K562 (cell line): ENCODE results near the gene UMAD1. TPM values are rescaled to one million over a fixed set of nuclear protein-coding genes. Genes with fewer than 3 reads are reported as not detected.

ENCODE experiments used
- ATAC-seq: fragments of 200-7000 bp; cut with Tn5 transposase; 3 replicates; pipeline ENCODE4 v1.9.1; 2020; ENCODE audit warnings: moderate library complexity
- BruUV-seq: library from RNA; stranded (reverse); fragments of 400-500 nt; replicated peaks from 2 replicates; lab custom pipeline; 2021; lab: Mats Ljungman, UMichigan
- CTCF ChIA-PET: fragments of 300-600 bp; formaldehyde crosslinking; extraction: SDS; loops from one replicate; lab custom pipeline; 2021; ENCODE audit warnings: low intra/inter-chr PET ratio; lab: Yijun Ruan, JAX
- POLR2A ChIA-PET: fragments of 300-600, 350-650 bp; sonication (Branson Sonifier 250); formaldehyde crosslinking; extraction: SDS; loops from one replicate; lab custom pipeline; 2021; ENCODE audit warnings: antibody characterized with exemption, inconsistent platforms; lab: Yijun Ruan, JAX
- DNase-seq, 4 experiments: peaks; one replicate each; pipeline versions ENCODE4 v3.0.0 to v3.0.0-alpha.2; 2011 to 2018; ENCODE audit warnings: low spot score in 3 of 4, mixed read lengths in 3 of 4; ENCODE audit errors: extremely low read depth in 1 of 4
- FAIRE-seq: peaks from 2 replicates; lab custom pipeline; 2011; peaks lifted over from hg19 to GRCh38; lab: Jason Lieb, UNC
- H2AFZ ChIP-seq: 2 replicates; pipeline ENCODE4 v1.6.0; 2011; ENCODE audit warnings: low read depth, low read length, control low read depth, inconsistent platforms
- H3K27ac ChIP-seq: fragments of 200-600 bp; 3 replicates; pipeline ENCODE4 v1.8.0; 2011; ENCODE audit warnings: low read depth, mild to moderate bottlenecking, control low read depth, inconsistent platforms, low read length, moderate library complexity, mixed read lengths; ENCODE audit errors: extremely low read depth
- H3K27me3 ChIP-seq, 2 experiments: fragments of 300-600 bp in 1 of 2; 2 replicates in 1 of 2; 3 replicates in 1 of 2; pipeline versions ENCODE4 v1.6.0 to v1.8.0; 2011; ENCODE audit warnings: inconsistent platforms in 2 of 2, low read length in 2 of 2, mild to moderate bottlenecking in 1 of 2, mixed read lengths in 1 of 2, moderate library complexity in 1 of 2; ENCODE audit not compliant: control insufficient read depth in 2 of 2, insufficient read depth in 2 of 2
- H3K36me3 ChIP-seq: fragments of 300-600 bp; 3 replicates; pipeline ENCODE4 v1.8.0; 2011; ENCODE audit warnings: mild to moderate bottlenecking, low read length, inconsistent platforms; ENCODE audit not compliant: control insufficient read depth, insufficient read depth
- H3K4me1 ChIP-seq, 2 experiments: fragments of 200-600 bp in 1 of 2; replicated peaks in 1 of 2; 2 replicates in 1 of 2; 3 replicates in 1 of 2; pipeline versions ENCODE4 v1.5.1 to v1.8.0; 2011; ENCODE audit warnings: inconsistent platforms in 2 of 2, low read length in 2 of 2, mild to moderate bottlenecking in 1 of 2, mixed read lengths in 1 of 2, moderate library complexity in 1 of 2; ENCODE audit not compliant: control insufficient read depth in 2 of 2, insufficient read depth in 2 of 2
- H3K4me2 ChIP-seq: 2 replicates; pipeline ENCODE4 v1.6.1; 2011; ENCODE audit warnings: low read length, control low read depth, inconsistent platforms, mixed read lengths; ENCODE audit not compliant: insufficient read depth
- H3K4me3 ChIP-seq: fragments of 200-600 bp; sonication (generic), shearing (Covaris generic); 2 replicates; pipeline ENCODE4 v1.5.1; 2016; ENCODE audit warnings: control low read depth, inconsistent platforms
- H3K79me2 ChIP-seq: fragments of 200-600 bp; 3 replicates; pipeline ENCODE4 v1.8.0; 2011; ENCODE audit warnings: low read length, inconsistent platforms; ENCODE audit not compliant: control insufficient read depth, insufficient read depth
- H3K9ac ChIP-seq, 2 experiments: 2 replicates each; pipeline versions ENCODE4 v1.6.0 to v1.6.1; 2011; ENCODE audit warnings: low read depth in 2 of 2, low read length in 2 of 2, control low read depth in 1 of 2, inconsistent platforms in 1 of 2, mild to moderate bottlenecking in 1 of 2, mixed read lengths in 1 of 2; ENCODE audit not compliant: insufficient read depth in 1 of 2
- H3K9me1 ChIP-seq: one replicate; pipeline ENCODE4 v1.6.0; 2011; ENCODE audit warnings: inconsistent platforms, mild to moderate bottlenecking, low read length, moderate library complexity; ENCODE audit not compliant: control insufficient read depth, insufficient read depth
- H3K9me3 ChIP-seq: replicated peaks from 2 replicates; pipeline ENCODE4 v1.5.1; 2011; ENCODE audit warnings: low read depth, low read length, inconsistent platforms; ENCODE audit not compliant: control insufficient read depth, insufficient read depth
- H4K20me1 ChIP-seq: replicated peaks from 2 replicates; pipeline ENCODE4 v1.6.1; 2011; ENCODE audit warnings: low read length, inconsistent platforms, mixed read lengths; ENCODE audit not compliant: control insufficient read depth, insufficient read depth
- ATF4 ChIP-seq: fragments of 450-650 bp; formaldehyde crosslinking; IDR thresholded peaks from 2 replicates; pipeline ENCODE4 v1.4.0; 2022; ENCODE audit warnings: mild to moderate bottlenecking, moderate library complexity
- ATF7 ChIP-seq: fragments of 450-650 bp; IDR thresholded peaks from 2 replicates; pipeline ENCODE4 v1.7.1; 2014; ENCODE audit warnings: mild to moderate bottlenecking, moderate library complexity
- COPS2 ChIP-seq: fragments of 450-650 bp; conservative IDR thresholded peaks from 2 replicates; pipeline ENCODE4 v1.6.1; 2016; ENCODE audit warnings: mild to moderate bottlenecking, moderate library complexity
- DPF2 ChIP-seq: fragments of 450-650 bp; IDR thresholded peaks from 2 replicates; pipeline ENCODE4 v1.6.1; 2016
- FOXK2 ChIP-seq, 2 experiments: fragments of 450-650 bp; IDR thresholded peaks in 1 of 2; conservative IDR thresholded peaks in 1 of 2; 2 replicates each; pipeline ENCODE4 v1.6.1; 2016; ENCODE audit warnings: low read depth in 2 of 2, mild to moderate bottlenecking in 1 of 2
- IFI16 ChIP-seq: fragments of 250-450 bp; sonication (Bioruptor Pico); IDR thresholded peaks from 2 replicates; pipeline ENCODE4 v2.1.2; 2022; ENCODE audit warnings: mild to moderate bottlenecking, inconsistent platforms
- KLF16 ChIP-seq: IDR thresholded peaks from 2 replicates; pipeline ENCODE4 v1.6.1; 2016; ENCODE audit warnings: antibody characterized with exemption
- MCM7 ChIP-seq, 2 experiments: fragments of 450-650 bp; IDR thresholded peaks; 2 replicates each; pipeline ENCODE4 v1.6.1; 2016 to 2018
- MEIS2 ChIP-seq: fragments of 450-650 bp; IDR thresholded peaks from 2 replicates; pipeline ENCODE4 v1.6.1; 2014; ENCODE audit warnings: mild to moderate bottlenecking; ENCODE audit not compliant: partially characterized antibody
- POLR2AphosphoS2 ChIP-seq: IDR thresholded peaks from 2 replicates; pipeline ENCODE4 v1.6.1; 2012; ENCODE audit warnings: low read length, improper control_type of control experiment
- SMARCA5 ChIP-seq: fragments of 450-650 bp; IDR thresholded peaks from 2 replicates; pipeline ENCODE4 v1.6.1; 2016
- SMARCB1 ChIP-seq: IDR thresholded peaks from 2 replicates; pipeline ENCODE4 v1.6.1; 2011; ENCODE audit warnings: improper control_type of control experiment, low read depth; ENCODE audit not compliant: insufficient read length
- SP2 ChIP-seq: IDR thresholded peaks from 2 replicates; pipeline ENCODE4 v1.6.1; 2011; ENCODE audit warnings: mild to moderate bottlenecking, low read depth, low read length, moderate library complexity; ENCODE audit not compliant: poor library complexity, severe bottlenecking; ENCODE audit errors: extremely low read depth
- TARDBP ChIP-seq: fragments of 450-650 bp; IDR thresholded peaks from 2 replicates; pipeline ENCODE4 v1.6.1; 2016
- TRIM25 ChIP-seq: fragments of 450-650 bp; IDR thresholded peaks from 2 replicates; pipeline ENCODE4 v1.7.0; 2016; ENCODE audit warnings: borderline replicate concordance
- ZNF232 ChIP-seq: sonication (generic); formaldehyde crosslinking; IDR thresholded peaks from 2 replicates; pipeline ENCODE4 v1.8.0; 2022; ENCODE audit warnings: mild to moderate bottlenecking, missing genetic modification reagents
- WGBS: fragments of 100-300 bp; shearing (Covaris generic); methylation state at CpG from one replicate; pipeline ENCODE4 v1.1.6; 2016; ENCODE audit warnings: low coverage, mixed read lengths; ENCODE audit not compliant: insufficient coverage; ENCODE audit errors: missing lambda C conversion rate; 5-methylcytosine and 5-hydroxymethylcytosine counted together
- in situ Hi-C: fragments of 300-500 bp; cut with MboI; formaldehyde crosslinking; loops from 4 replicates; pipeline ENCODE4 v1.15.0; 2018; ENCODE audit warnings: inconsistent platforms, mixed read lengths
- intact Hi-C: fragments of 100-400 bp; cut with micrococcal nuclease; formaldehyde crosslinking; loops from 2 replicates; pipeline ENCODE4 v1.14.2; 2022
- polyA plus RNA-seq, 8 experiments: library from polyadenylated mRNA; depleted of rRNA in 4 of 8; stranded (reverse) in 5 of 8; unstranded in 3 of 8; fragments of >200 nt; fragmentation: Nextera tagmentation in 2 of 8; fragmentation: Illumina TruSeq in 1 of 8; extraction: Ambion mirVana in 2 of 8; extraction: Trizol in 1 of 8; gene quantifications; 2 replicates each; pipeline versions ENCODE4 v1.2.1 to v1.2.3, GENCODE V29; 2011 to 2014; ENCODE audit warnings: inconsistent platforms in 1 of 8, missing spikeins in 1 of 8
- total RNA-seq, 7 experiments: library from RNA; depleted of rRNA in 6 of 7; stranded (reverse); fragments of >200 nt in 6 of 7; fragmentation: Illumina TruSeq in 2 of 7; extraction: Trizol in 2 of 7; gene quantifications; 2 replicates each; pipeline versions ENCODE4 v1.2.1 to v1.2.3, GENCODE V29; 2011 to 2021; ENCODE audit warnings: low replicate concordance in 1 of 7
- TF ChIP-seq, protein P1 (sequence below): fragments of 450-650 bp; IDR thresholded peaks from 2 replicates; pipeline ENCODE4 v1.6.1; 2016; ENCODE audit warnings: antibody characterized with exemption
- TF ChIP-seq, protein P2 (sequence below): fragments of 450-650 bp; formaldehyde crosslinking; IDR thresholded peaks from 2 replicates; pipeline ENCODE4 v1.4.0; 2022; ENCODE audit warnings: missing genetic modification characterization

Gene UMAD1
- total and polyA plus RNA-seq, 9 of the 15 experiments (the other 6 are each of a cell fraction or from before 2014, with no cell fraction given) = 9.0 to 26.7 (median 13.3) TPM

- TF ChIP-seq IFI16 = no peak
- TF ChIP-seq KLF16 = no peak
- no peak for TF ChIP-seq DPF2
These were observed 278.3 kb downstream of the UMAD1 start (continued) for GRCh38 chr7:7918736-7919448.

DNA sequence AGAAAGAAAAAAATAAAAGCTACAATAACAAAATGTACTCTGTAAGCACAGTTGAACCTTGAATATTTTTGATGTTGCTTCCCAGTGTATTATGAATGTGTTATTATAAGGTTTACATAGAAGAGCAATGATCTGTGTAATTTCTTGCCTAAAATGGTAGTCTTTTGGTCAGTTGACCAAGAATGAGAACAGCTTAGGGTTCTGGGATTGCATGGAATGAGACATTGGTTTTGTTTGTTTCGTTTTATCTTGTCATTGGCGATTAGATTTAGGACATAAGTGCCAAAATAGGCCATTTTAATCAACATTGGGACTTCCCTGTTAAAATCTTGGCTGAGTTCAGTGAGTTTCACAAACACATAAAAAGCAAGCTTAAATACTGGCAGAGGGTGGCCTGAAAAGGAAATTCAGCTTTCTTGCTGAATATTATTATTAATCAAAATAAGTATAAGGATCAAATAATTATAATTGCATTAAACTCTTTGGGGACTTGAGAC lies 278.9 kb downstream of the UMAD1 start:
- no TSS peak for BruUV-seq
- no peak for TF ChIP-seq FOXK2 (conservative IDR thresholded peaks at IDR 0.05 in 1 of 2, IDR thresholded peaks at IDR 0.05 in 1 of 2; ENCODE audit: low read depth in 2 of 2)
- TF ChIP-seq, protein P1, sequence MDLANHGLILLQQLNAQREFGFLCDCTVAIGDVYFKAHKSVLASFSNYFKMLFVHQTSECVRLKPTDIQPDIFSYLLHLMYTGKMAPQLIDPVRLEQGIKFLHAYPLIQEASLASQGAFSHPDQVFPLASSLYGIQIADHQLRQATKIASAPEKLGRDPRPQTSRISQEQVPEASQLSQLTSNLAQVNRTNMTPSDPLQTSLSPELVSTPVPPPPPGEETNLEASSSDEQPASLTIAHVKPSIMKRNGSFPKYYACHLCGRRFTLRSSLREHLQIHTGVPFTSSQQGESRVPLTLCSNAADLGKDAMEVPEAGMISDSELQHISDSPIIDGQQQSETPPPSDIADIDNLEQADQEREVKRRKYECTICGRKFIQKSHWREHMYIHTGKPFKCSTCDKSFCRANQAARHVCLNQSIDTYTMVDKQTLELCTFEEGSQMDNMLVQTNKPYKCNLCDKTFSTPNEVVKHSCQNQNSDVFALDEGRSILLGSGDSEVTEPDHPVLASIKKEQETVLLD = no peak
- TF ChIP-seq MEIS2 = no peak
- no peak for TF ChIP-seq SMARCA5
- no peak for TF ChIP-seq TRIM25
- TF ChIP-seq ZNF232 (CRISPR knock-in tag) = no peak
- no peak for TF ChIP-seq ATF4
- TF ChIP-seq MCM7 (IDR thresholded peaks at IDR 0.05) = no peak
- TF ChIP-seq POLR2AphosphoS2 = no peak
- TF ChIP-seq COPS2 = no peak
- no peak for TF ChIP-seq ATF7
- no peak for TF ChIP-seq SP2
- TF ChIP-seq SMARCB1 = no peak
- TF ChIP-seq TARDBP = no peak
- TF ChIP-seq, protein P2, sequence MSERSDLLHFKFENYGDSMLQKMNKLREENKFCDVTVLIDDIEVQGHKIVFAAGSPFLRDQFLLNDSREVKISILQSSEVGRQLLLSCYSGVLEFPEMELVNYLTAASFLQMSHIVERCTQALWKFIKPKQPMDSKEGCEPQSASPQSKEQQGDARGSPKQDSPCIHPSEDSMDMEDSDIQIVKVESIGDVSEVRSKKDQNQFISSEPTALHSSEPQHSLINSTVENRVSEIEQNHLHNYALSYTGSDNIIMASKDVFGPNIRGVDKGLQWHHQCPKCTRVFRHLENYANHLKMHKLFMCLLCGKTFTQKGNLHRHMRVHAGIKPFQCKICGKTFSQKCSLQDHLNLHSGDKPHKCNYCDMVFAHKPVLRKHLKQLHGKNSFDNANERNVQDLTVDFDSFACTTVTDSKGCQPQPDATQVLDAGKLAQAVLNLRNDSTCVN = no peak

More for the DNA sequence above, 278.9 kb downstream of the UMAD1 start:
- Histone ChIP-seq H3K9ac (no peak overlapping the region), H3K36me3 (no peaks in the 10 kb centered on the region), H3K4me1 (no peaks in the 10 kb centered on the region), H3K27ac (no peak overlapping the region), H3K4me3 (no peak overlapping the region), H3K27me3 (no peaks in the 10 kb centered on the region; a peak in 2 of 5 replicates), H3K9me3 (no peaks in the 10 kb centered on the region), H2AFZ (no peak overlapping the region), H4K20me1 (no peaks in the 10 kb centered on the region), H3K4me2 (no peak overlapping the region), H3K79me2 (no peaks in the 10 kb centered on the region), H3K9me1 (no peaks in the 10 kb centered on the region)
- in situ Hi-C loops (no loop called here), intact Hi-C loops (no loop called here)
- DNase-seq = no peak
- 3% methylated on average over 2 of the region's 2 CpGs for WGBS
- POLR2A ChIA-PET = interaction anchor here (1.1 to 2.3 kb wide), 2 partner anchors 9 to 12 kb away, joined by 3 to 5 read pairs; no protein-coding TSS in a partner anchor
- CTCF ChIA-PET = no interaction called here
- no peak for ATAC-seq
- FAIRE-seq = no peak
